NB4 (cell line): ENCODE results near the gene CFAP46.

Source experiments
- DNase-seq: peaks from one replicate; pipeline ENCODE4 v3.0.0; 2010; ENCODE audit warnings: low read depth
- H3K4me3 ChIP-seq: one replicate; pipeline ENCODE4 v1.5.1; 2011; ENCODE audit warnings: mild to moderate bottlenecking, low read depth, low read length, moderate library complexity
- MYC ChIP-seq: IDR thresholded peaks from 2 replicates; pipeline ENCODE4 v1.6.1; 2011; ENCODE audit warnings: low read depth, low read length
- POLR2A ChIP-seq: IDR thresholded peaks from 2 replicates; pipeline ENCODE4 v1.6.1; 2011; ENCODE audit warnings: mild to moderate bottlenecking; ENCODE audit not compliant: insufficient read length; ENCODE audit errors: extremely low read depth
- TF ChIP-seq, protein P1 (sequence below): IDR thresholded peaks from 2 replicates; pipeline ENCODE4 v1.6.1; 2011; ENCODE audit warnings: low read depth, low read length
- TF ChIP-seq, protein P2 (sequence below): IDR thresholded peaks from one replicate; pipeline ENCODE4 v1.5.1; 2012; ENCODE audit warnings: low read depth, low read length

Gene CFAP46

GRCh38 chr10:132961787-132962622 lies 19.6 kb upstream of the CFAP46 start:
- no peak for DNase-seq
- peak overlapping the region; percentile 7 for H3K4me3 ChIP-seq
- TF ChIP-seq POLR2A (no peak), MYC (no peak)
- TF ChIP-seq, protein P1, sequence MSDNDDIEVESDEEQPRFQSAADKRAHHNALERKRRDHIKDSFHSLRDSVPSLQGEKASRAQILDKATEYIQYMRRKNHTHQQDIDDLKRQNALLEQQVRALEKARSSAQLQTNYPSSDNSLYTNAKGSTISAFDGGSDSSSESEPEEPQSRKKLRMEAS: no peak
- TF ChIP-seq, protein P2, sequence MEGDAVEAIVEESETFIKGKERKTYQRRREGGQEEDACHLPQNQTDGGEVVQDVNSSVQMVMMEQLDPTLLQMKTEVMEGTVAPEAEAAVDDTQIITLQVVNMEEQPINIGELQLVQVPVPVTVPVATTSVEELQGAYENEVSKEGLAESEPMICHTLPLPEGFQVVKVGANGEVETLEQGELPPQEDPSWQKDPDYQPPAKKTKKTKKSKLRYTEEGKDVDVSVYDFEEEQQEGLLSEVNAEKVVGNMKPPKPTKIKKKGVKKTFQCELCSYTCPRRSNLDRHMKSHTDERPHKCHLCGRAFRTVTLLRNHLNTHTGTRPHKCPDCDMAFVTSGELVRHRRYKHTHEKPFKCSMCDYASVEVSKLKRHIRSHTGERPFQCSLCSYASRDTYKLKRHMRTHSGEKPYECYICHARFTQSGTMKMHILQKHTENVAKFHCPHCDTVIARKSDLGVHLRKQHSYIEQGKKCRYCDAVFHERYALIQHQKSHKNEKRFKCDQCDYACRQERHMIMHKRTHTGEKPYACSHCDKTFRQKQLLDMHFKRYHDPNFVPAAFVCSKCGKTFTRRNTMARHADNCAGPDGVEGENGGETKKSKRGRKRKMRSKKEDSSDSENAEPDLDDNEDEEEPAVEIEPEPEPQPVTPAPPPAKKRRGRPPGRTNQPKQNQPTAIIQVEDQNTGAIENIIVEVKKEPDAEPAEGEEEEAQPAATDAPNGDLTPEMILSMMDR: no peak

- no peak overlapping the region for H3K4me3 ChIP-seq
- DNase-seq: no peak
- TF ChIP-seq MYC (no peak), POLR2A (no peak)
- TF ChIP-seq, protein P2: no peak
- TF ChIP-seq, protein P1: no peak
Measured at GRCh38 chr10:132961420-132961786, 19.0 kb upstream of the CFAP46 start.

GRCh38 chr10:132960631-132961419 lies 18.5 kb upstream of the CFAP46 start:
- TF ChIP-seq MYC (no peak), POLR2A (no peak)
- TF ChIP-seq, protein P2: no peak
- TF ChIP-seq, protein P1: no peak
- H3K4me3 ChIP-seq: no peak overlapping the region
- DNase-seq: no peak

DNA sequence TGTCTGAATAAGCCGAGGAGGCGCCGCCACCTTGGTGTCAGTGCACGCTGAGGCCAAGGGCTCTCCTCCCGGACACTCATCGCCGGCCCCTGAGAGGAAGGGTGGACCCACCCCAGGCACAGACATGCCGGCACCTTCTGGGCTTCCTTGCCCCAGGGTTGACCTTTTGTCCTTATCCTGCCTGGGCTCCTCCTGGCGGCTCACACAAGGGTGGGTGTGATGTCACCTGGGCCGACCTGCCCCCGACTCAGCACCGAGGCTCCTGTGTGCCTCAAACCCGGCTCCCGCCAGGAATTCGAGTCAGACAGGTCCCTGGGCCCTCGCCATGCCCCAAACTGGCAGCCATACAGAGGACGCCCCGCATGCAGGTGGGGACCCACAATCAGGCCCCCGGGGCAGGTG lies 17.7 kb upstream of the CFAP46 start:
- no peak for DNase-seq
- TF ChIP-seq POLR2A: no peak
- TF ChIP-seq MYC: no peak
- TF ChIP-seq, protein P1: no peak
- TF ChIP-seq, protein P2: no peak
- H3K4me3 ChIP-seq: no peak overlapping the region

DNA sequence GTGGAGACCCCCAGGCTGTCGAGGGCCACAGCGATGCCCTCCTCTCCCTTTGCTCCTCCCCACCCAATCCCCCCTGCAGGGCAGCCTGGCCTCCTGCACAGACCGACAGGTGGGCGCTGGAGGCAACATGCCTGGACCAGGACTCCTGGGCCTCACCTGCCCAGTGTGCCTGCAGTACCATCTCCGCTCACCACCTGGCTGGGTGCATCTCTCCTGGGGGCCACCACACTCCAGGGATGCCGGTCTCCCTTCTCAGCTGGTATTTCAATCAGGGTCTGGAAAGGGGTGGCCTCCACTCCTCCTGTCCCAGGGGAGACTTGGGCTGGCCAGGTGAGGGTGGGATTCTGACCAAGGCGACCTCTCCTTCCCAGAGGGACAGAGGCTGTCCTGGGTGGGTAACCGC lies 17.2 kb upstream of the CFAP46 start:
- no peak for DNase-seq
- H3K4me3 ChIP-seq: no peak overlapping the region
- TF ChIP-seq POLR2A (no peak), MYC (no peak)
- TF ChIP-seq, protein P1: no peak
- TF ChIP-seq, protein P2: no peak
